Sigmoid colon (tissue), 4 donors: Measurements from ENCODE around the gene NRXN3.

Experiments
- EP300 ChIP-seq, 4 donors: sonication (generic); formaldehyde crosslinking; IDR thresholded peaks; one replicate each; pipeline ENCODE4 v1.6.1; 2017; ENCODE audit warnings: antibody characterized with exemption in 4 of 4
- POLR2A ChIP-seq, 2 donors: fragments of 450-650 bp; IDR thresholded peaks; one replicate each; pipeline ENCODE4 v1.6.1; 2016; ENCODE audit warnings: antibody characterized with exemption in 2 of 2, mild to moderate bottlenecking in 2 of 2, moderate library complexity in 2 of 2
- POLR2AphosphoS5 ChIP-seq, 4 donors: sonication (generic); formaldehyde crosslinking; IDR thresholded peaks; one replicate each; pipeline ENCODE4 v1.6.1; 2017; ENCODE audit warnings: antibody characterized with exemption in 4 of 4
- TF ChIP-seq, protein P1 (sequence below), 4 experiments: fragments of 450-650 bp in 3 of 4; fragments of 200-600 bp in 1 of 4; IDR thresholded peaks; one replicate each; pipeline ENCODE4 v1.5.1; 2016 to 2019; ENCODE audit warnings: antibody characterized with exemption in 4 of 4, mild to moderate bottlenecking in 3 of 4, moderate library complexity in 2 of 4

DNA sequence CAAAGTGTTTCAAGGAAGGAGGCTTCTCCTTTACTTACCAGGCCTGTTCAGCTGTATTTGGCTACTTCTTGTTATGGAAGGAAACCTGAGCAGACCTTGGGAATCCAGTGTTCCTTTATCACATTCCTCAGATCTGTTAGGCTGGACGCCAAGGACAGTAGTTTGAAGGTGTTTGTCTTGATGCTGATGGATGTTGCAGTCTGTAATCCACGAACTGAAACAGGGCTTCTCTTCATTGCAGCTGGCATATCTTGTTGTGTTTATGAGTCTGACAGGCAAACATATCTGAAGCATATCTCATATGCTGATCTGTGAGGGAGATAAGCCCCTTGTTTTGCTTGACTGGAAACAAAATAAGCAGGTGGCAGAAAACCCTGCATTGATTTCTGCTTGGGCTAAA is 904.3 kb downstream of the NRXN3 start:
- TF ChIP-seq, protein P1, sequence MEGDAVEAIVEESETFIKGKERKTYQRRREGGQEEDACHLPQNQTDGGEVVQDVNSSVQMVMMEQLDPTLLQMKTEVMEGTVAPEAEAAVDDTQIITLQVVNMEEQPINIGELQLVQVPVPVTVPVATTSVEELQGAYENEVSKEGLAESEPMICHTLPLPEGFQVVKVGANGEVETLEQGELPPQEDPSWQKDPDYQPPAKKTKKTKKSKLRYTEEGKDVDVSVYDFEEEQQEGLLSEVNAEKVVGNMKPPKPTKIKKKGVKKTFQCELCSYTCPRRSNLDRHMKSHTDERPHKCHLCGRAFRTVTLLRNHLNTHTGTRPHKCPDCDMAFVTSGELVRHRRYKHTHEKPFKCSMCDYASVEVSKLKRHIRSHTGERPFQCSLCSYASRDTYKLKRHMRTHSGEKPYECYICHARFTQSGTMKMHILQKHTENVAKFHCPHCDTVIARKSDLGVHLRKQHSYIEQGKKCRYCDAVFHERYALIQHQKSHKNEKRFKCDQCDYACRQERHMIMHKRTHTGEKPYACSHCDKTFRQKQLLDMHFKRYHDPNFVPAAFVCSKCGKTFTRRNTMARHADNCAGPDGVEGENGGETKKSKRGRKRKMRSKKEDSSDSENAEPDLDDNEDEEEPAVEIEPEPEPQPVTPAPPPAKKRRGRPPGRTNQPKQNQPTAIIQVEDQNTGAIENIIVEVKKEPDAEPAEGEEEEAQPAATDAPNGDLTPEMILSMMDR (IDR thresholded peaks at IDR 0.05): no peak
- TF ChIP-seq POLR2A (IDR thresholded peaks at IDR 0.05) (no peak), POLR2AphosphoS5 (IDR thresholded peaks at IDR 0.05) (no peak), EP300 (IDR thresholded peaks at IDR 0.05) (no peak)
